ENCODE measurements around the gene GASK1A.
"Not testable (repeated sequence)": the region's sequence is repeated elsewhere in the genome, so short reads cannot be mapped to it uniquely, and the experiment has no call there.

Gene GASK1A

GRCh38 chr3:43028678-43029490, 49.8 kb downstream of the GASK1A start:
- no peak overlapping the region for H3K27ac ChIP-seq
- DNase-seq (ENCODE audit: low read depth, low spot score) = no peak

- no peak for DNase-seq (ENCODE audit: low read depth, low spot score)
- no peak overlapping the region for H3K27ac ChIP-seq
These were observed 51.2 kb downstream of the GASK1A start for GRCh38 chr3:43030162-43030935.

- H3K27ac ChIP-seq = no peak overlapping the region
- no peak for DNase-seq (ENCODE audit: low read depth, low spot score)
These were observed 52.4 kb downstream of the GASK1A start for GRCh38 chr3:43031485-43031884.

GRCh38 chr3:43031889-43032545, 52.9 kb downstream of the GASK1A start:
- no peak overlapping the region for H3K27ac ChIP-seq
- DNase-seq (ENCODE audit: low read depth, low spot score) = no peak

- no peak overlapping the region for H3K27ac ChIP-seq
- DNase-seq (ENCODE audit: low read depth, low spot score) = no peak
These were observed 53.8 kb downstream of the GASK1A start for GRCh38 chr3:43032646-43033628.

GRCh38 chr3:43034200-43034599, 55.1 kb downstream of the GASK1A start:
- no peak for DNase-seq (ENCODE audit: low read depth, low spot score)
- H3K27ac ChIP-seq = no peak overlapping the region

GRCh38 chr3:43034911-43035310, 55.8 kb downstream of the GASK1A start:
- H3K27ac ChIP-seq = no peak overlapping the region
- no peak for DNase-seq (ENCODE audit: low read depth, low spot score)

GRCh38 chr3:43035801-43036365, 56.8 kb downstream of the GASK1A start:
- no peak for DNase-seq (ENCODE audit: low read depth, low spot score)
- H3K27ac ChIP-seq = no peak overlapping the region

GRCh38 chr3:43036621-43037423, 57.7 kb downstream of the GASK1A start:
- DNase-seq (ENCODE audit: low read depth, low spot score) = no peak
- H3K27ac ChIP-seq = no peak overlapping the region

- no peak overlapping the region for H3K27ac ChIP-seq
- DNase-seq (ENCODE audit: low read depth, low spot score) = no peak
These were observed 58.9 kb downstream of the GASK1A start for GRCh38 chr3:43038010-43038409.

- H3K27ac ChIP-seq = no peak overlapping the region
- no peak for DNase-seq (ENCODE audit: low read depth, low spot score)
These were observed 62.4 kb downstream of the GASK1A start for GRCh38 chr3:43041517-43041916.

- no peak for DNase-seq (ENCODE audit: low read depth, low spot score)
These were observed 64.1 kb downstream of the GASK1A start for GRCh38 chr3:43043071-43043766.

GRCh38 chr3:43043793-43044192, 64.7 kb downstream of the GASK1A start:
- no peak for DNase-seq (ENCODE audit: low read depth, low spot score)
- no peak overlapping the region for H3K27ac ChIP-seq

More at GRCh38 chr3:43043071-43043766, 64.1 kb downstream of the GASK1A start:
- H3K27ac ChIP-seq = no peak overlapping the region

- not testable (repeated sequence) for DNase-seq (ENCODE audit: low read depth, low spot score); H3K27ac ChIP-seq
These were observed 66.0 kb downstream of the GASK1A start for GRCh38 chr3:43045079-43045478.

GRCh38 chr3:43046583-43046982, 67.5 kb downstream of the GASK1A start:
- DNase-seq (ENCODE audit: low read depth, low spot score) = no peak
- no peak overlapping the region for H3K27ac ChIP-seq

- H3K27ac ChIP-seq = no peak overlapping the region
- DNase-seq (ENCODE audit: low read depth, low spot score) = no peak
These were observed 69.4 kb downstream of the GASK1A start for GRCh38 chr3:43048470-43048869.

- no peak for DNase-seq (ENCODE audit: low read depth, low spot score)
- no peak overlapping the region for H3K27ac ChIP-seq
These were observed 74.2 kb downstream of the GASK1A start for GRCh38 chr3:43053291-43053690.

- H3K27ac ChIP-seq = no peak overlapping the region
- no peak for DNase-seq (ENCODE audit: low read depth, low spot score)
These were observed 75.6 kb downstream of the GASK1A start for GRCh38 chr3:43054754-43055153.
